Smooth muscle cell (in vitro differentiated cells): Measurements from ENCODE around the gene KSR1. TPM values are rescaled to one million over a fixed set of nuclear protein-coding genes. Genes with fewer than 3 reads are reported as not detected.

ENCODE experiments used
- DNase-seq: peaks from one replicate; lab custom pipeline; 2025; ENCODE audit not compliant: unreplicated experiment; lab: John Stamatoyannopoulos, UW
- H2AFZ ChIP-seq: fragments of 200-600 bp; sonication (generic); 2 replicates; pipeline ENCODE4 v1.6.0; 2016; ENCODE audit warnings: antibody characterized with exemption, low read depth, mild to moderate bottlenecking
- H3F3A ChIP-seq: fragments of 200-600 bp; sonication (generic); 2 replicates; pipeline ENCODE4 v1.6.0; 2017; ENCODE audit warnings: antibody characterized with exemption, low read depth
- H3K27ac ChIP-seq: fragments of 200-600 bp; sonication (generic); 2 replicates; pipeline ENCODE4 v1.5.1; 2016; ENCODE audit warnings: low read depth, mild to moderate bottlenecking
- H3K27me3 ChIP-seq: fragments of 200-600 bp; sonication (generic); 2 replicates; pipeline ENCODE4 v1.6.1; 2016; ENCODE audit warnings: low read depth, mild to moderate bottlenecking
- H3K36me3 ChIP-seq: fragments of 200-600 bp; sonication (generic); 2 replicates; pipeline ENCODE4 v1.5.1; 2016; ENCODE audit warnings: low read depth
- H3K4me1 ChIP-seq: fragments of 200-600 bp; sonication (generic); 2 replicates; pipeline ENCODE4 v1.5.1; 2016; ENCODE audit warnings: low read depth
- H3K4me2 ChIP-seq: fragments of 200-600 bp; sonication (generic); 2 replicates; pipeline ENCODE4 v1.6.0; 2016; ENCODE audit warnings: mild to moderate bottlenecking
- H3K4me3 ChIP-seq: fragments of 200-600 bp; sonication (generic); 2 replicates; pipeline ENCODE4 v1.5.1; 2016; ENCODE audit warnings: mild to moderate bottlenecking
- H3K79me2 ChIP-seq: fragments of 200-600 bp; sonication (generic); 2 replicates; pipeline ENCODE4 v1.6.0; 2016; ENCODE audit warnings: low read depth, mild to moderate bottlenecking
- H3K9ac ChIP-seq: fragments of 200-600 bp; sonication (generic); 2 replicates; pipeline ENCODE4 v1.6.0; 2016; ENCODE audit warnings: low read depth
- H3K9me3 ChIP-seq: fragments of 200-600 bp; sonication (generic); replicated peaks from 2 replicates; pipeline ENCODE4 v1.5.1; 2016; ENCODE audit warnings: low read depth
- H4K20me1 ChIP-seq: fragments of 200-600 bp; sonication (generic); 2 replicates; pipeline ENCODE4 v1.6.0; 2016; ENCODE audit warnings: low read depth
- CTCF ChIP-seq: fragments of 200-600 bp; sonication (generic); IDR thresholded peaks from 2 replicates; pipeline ENCODE4 v1.5.1; 2017; ENCODE audit warnings: borderline replicate concordance, mild to moderate bottlenecking, antibody characterized with exemption; ENCODE audit not compliant: insufficient read depth, poor library complexity, severe bottlenecking
- WGBS: methylation state at CpG from one replicate; pipeline ENCODE4 v1.1.7; 2016; ENCODE audit warnings: low lambda C conversion rate; 5-methylcytosine and 5-hydroxymethylcytosine counted together
- polyA plus RNA-seq: library from polyadenylated mRNA; unstranded; fragments of >200 nt; fragmentation: Nextera tagmentation; extraction: Ambion mirVana; gene quantifications from 2 replicates; pipeline ENCODE4 v1.2.1, GENCODE V29; 2016
- total RNA-seq: library from RNA; depleted of rRNA; stranded (reverse); fragments of >200 nt; gene quantifications from 2 replicates; pipeline ENCODE4 v1.2.3, GENCODE V29; 2014

KSR1 gene
- total and polyA plus RNA-seq, 2 experiments from 2014 or later = 40.4 to 65.1 TPM

GRCh38 chr17:27590864-27591263 is 134.6 kb downstream of the KSR1 start:
- H3K27ac ChIP-seq = no peak overlapping the region
- H3K79me2 ChIP-seq = peaks cover 13% of the 10 kb centered on the region
- H3K9me3 ChIP-seq = no peaks in the 10 kb centered on the region
- H3K4me1 ChIP-seq = peaks cover under 1% of the 10 kb centered on the region
- DNase-seq = no peak
- H3K9ac ChIP-seq = no peak overlapping the region
- no peak for TF ChIP-seq CTCF
- peaks cover 14% of the 10 kb centered on the region for H3F3A ChIP-seq
- no peak overlapping the region for H3K4me3 ChIP-seq
- H3K36me3 ChIP-seq = peaks cover 14% of the 10 kb centered on the region
- no peak overlapping the region for H3K4me2 ChIP-seq
- H3K27me3 ChIP-seq = no peaks in the 10 kb centered on the region
- H4K20me1 ChIP-seq = no peaks in the 10 kb centered on the region
- no peak overlapping the region for H2AFZ ChIP-seq
- WGBS = 100% methylated on average over 3 of the region's 3 CpGs

- H3K9ac ChIP-seq = no peak overlapping the region
- no peak for TF ChIP-seq CTCF
- H3K79me2 ChIP-seq = peaks cover 13% of the 10 kb centered on the region
- H3K27ac ChIP-seq = no peak overlapping the region
- DNase-seq = no peak
- no peaks in the 10 kb centered on the region for H3K27me3 ChIP-seq
- H3K4me3 ChIP-seq = no peak overlapping the region
- no peak overlapping the region for H2AFZ ChIP-seq
- H3K4me2 ChIP-seq = no peak overlapping the region
- H3K9me3 ChIP-seq = no peaks in the 10 kb centered on the region
- H4K20me1 ChIP-seq = no peaks in the 10 kb centered on the region
- H3K4me1 ChIP-seq = no peaks in the 10 kb centered on the region
- 98% methylated on average over 3 of the region's 3 CpGs for WGBS
- H3F3A ChIP-seq = peaks cover 7% of the 10 kb centered on the region
- peaks cover 14% of the 10 kb centered on the region for H3K36me3 ChIP-seq
These were observed 135.7 kb downstream of the KSR1 start for GRCh38 chr17:27591986-27592385.

- Histone ChIP-seq H3K4me2 (no peak overlapping the region), H3K36me3 (peaks cover 14% of the 10 kb centered on the region), H3K27me3 (no peaks in the 10 kb centered on the region), H3K79me2 (peaks cover 7% of the 10 kb centered on the region), H3F3A (peaks cover 4% of the 10 kb centered on the region), H2AFZ (no peak overlapping the region), H3K9ac (no peak overlapping the region), H3K4me1 (no peaks in the 10 kb centered on the region), H4K20me1 (no peaks in the 10 kb centered on the region), H3K9me3 (no peaks in the 10 kb centered on the region), H3K27ac (no peak overlapping the region), H3K4me3 (no peak overlapping the region)
- no peak for TF ChIP-seq CTCF
- no peak for DNase-seq
- WGBS = 95% methylated on average over 9 of the region's 9 CpGs
These were observed 137.1 kb downstream of the KSR1 start for GRCh38 chr17:27593232-27593856.

GRCh38 chr17:27593857-27594255 is 137.6 kb downstream of the KSR1 start:
- WGBS = 98% methylated on average over 3 of the region's 3 CpGs
- Histone ChIP-seq H3K36me3 (peaks cover 14% of the 10 kb centered on the region), H3K4me3 (no peak overlapping the region), H3K9ac (no peak overlapping the region), H2AFZ (no peak overlapping the region), H3K79me2 (peaks cover 7% of the 10 kb centered on the region), H3K9me3 (no peaks in the 10 kb centered on the region), H3K4me1 (no peaks in the 10 kb centered on the region), H3K27me3 (no peaks in the 10 kb centered on the region), H4K20me1 (no peaks in the 10 kb centered on the region), H3F3A (peaks cover 9% of the 10 kb centered on the region), H3K4me2 (no peak overlapping the region), H3K27ac (no peak overlapping the region)
- DNase-seq = no peak
- TF ChIP-seq CTCF = no peak
